ENCODE data around the gene POLD2.
A peak's percentile ranks its signal among the peaks of the same experiment; 100 is the strongest.

The POLD2 gene

DNA sequence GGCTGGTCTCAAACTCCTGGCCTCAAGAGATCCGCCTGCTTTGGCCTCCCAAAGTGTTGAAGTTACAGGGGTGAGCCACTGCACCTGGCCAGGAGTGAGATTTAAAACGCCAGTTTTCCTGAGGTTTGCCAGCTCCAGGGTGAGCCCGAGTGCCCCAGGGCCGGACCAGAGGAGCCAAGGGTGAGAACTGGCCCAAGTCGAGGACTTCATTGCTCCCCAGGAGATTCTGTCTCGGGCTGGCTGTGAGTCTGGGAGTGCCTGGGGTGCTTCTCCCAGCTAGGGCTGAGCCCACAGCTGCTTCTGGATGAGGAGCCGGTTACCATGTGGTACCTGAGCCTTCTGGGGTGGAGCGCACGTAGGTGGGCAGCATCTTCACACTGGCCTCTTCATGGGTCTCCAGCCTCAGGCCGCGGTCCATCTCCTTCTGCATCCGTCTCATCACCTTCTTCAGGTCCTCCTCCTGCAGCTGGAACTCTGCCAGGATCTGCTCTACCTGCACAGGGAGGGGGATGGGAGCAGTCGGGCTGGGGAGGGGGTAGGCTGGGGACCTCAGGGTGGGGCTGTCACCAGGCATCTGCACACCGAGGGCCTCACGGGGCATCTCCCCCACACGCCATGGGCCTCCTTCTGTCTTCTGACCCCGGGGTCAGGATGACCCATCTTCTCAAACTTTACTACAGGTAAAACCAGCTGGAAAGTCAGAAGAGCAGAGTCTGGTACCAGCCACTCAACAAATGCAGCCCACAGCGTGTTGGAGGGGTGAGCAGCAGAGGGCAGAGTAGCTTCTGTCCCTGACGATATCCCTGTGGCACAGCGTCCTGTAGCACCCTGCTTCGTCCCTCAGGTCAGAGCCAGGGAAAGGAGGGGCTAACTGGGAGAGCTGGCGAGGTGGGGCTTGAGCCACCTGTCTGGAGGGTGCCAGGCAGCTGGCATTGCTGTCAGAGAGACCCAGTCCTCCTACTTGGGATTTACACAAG lies 29.9 kb upstream of the POLD2 start:
- peak; percentile 37 for DNase-seq

- peak; percentile 49 for DNase-seq
Measured at GRCh38 chr7:44151956-44152355, 28.6 kb upstream of the POLD2 start.

GRCh38 chr7:44150966-44151941 lies 27.9 kb upstream of the POLD2 start:
- peak; percentile 25 for DNase-seq

DNA sequence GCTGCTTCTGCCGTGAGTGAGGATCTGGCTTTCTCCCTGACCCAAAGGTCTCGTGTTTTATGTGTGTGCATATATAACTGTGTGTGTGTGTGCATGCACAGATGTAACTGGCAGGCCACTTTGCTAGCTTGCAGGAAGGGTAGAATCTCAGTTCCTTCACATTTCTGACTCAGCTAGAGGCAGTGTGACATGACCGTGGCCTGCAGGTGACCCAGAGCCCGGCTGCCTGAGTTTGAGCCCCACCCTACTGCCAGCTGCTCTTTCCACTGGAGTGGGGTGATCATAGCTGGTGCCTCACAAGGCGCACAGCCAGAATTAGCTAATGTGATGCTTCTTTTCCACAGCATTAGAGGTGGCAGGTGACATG lies 27.1 kb upstream of the POLD2 start:
- no peak for DNase-seq

DNA sequence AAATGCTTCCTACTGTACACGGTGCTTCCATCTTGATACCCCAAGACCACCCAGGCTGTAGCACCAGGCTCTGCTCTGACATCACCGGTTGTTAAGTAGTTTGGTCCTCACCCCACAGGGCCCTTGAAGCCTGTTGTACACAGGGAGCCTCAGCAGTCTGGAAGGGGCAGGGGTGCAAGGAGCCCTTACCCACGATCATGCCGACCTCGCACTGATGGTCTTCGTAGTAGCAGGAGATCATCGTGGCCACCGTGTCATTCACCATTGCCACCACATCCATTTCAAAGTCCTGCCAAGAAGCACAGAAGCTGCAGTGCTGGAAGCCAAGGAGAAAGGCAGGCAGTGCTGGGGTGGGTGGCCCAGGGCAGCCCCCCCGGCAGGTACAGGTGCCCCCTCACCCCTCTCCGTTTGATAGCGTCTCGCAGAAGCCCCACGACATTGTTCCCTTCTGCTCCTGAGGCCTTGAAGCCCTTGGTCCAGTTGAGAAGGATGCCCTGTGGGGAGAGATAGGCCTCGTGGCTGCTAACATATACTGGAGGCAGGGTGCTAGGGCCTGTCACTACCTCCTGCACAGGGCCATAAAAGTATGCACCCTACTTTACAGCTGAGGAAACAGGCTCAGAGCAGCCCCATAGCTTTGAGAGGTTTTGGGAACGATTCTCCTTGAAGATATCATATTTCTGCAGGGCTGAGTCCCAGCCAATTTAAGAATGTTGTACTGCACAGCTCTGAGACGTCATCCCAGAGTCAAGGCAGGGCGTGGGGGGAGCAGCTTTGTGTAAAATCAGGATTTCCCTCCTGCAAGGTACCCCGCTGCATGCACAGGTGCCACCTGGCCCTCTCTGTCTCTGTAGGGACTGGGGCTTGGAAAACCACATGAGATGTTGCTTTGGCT lies 26.5 kb upstream of the POLD2 start:
- DNase-seq = no peak

DNA sequence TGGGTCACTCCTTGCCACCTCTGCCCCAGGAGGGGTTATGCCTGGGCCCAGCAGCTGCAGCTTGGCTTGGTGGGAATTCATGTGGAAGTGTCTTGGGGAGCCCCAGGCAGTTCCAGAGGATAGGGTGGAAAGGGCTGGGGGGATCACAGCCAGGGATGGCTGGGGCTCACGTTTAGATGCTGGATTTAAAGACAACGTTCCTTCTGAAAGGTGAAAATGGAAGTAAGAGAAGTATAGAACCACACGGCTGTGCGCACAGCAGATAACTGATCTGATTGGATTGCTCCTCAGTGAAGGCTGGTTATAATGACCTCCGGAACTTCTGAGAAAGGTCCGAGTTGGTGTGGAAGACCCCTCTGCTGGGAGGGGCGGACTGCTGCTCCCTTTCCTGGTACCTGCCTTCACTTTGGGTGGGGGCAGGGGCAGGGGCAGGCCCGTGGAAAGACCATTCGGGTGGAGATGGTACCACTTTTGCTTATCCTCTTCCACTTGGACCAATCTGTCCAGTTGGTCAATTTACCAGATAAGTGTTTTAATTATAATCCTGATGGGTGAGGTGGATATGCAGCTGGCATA lies 25.7 kb upstream of the POLD2 start:
- DNase-seq = no peak

- no peak for DNase-seq
Measured at GRCh38 chr7:44148166-44148565, 24.8 kb upstream of the POLD2 start.

DNA sequence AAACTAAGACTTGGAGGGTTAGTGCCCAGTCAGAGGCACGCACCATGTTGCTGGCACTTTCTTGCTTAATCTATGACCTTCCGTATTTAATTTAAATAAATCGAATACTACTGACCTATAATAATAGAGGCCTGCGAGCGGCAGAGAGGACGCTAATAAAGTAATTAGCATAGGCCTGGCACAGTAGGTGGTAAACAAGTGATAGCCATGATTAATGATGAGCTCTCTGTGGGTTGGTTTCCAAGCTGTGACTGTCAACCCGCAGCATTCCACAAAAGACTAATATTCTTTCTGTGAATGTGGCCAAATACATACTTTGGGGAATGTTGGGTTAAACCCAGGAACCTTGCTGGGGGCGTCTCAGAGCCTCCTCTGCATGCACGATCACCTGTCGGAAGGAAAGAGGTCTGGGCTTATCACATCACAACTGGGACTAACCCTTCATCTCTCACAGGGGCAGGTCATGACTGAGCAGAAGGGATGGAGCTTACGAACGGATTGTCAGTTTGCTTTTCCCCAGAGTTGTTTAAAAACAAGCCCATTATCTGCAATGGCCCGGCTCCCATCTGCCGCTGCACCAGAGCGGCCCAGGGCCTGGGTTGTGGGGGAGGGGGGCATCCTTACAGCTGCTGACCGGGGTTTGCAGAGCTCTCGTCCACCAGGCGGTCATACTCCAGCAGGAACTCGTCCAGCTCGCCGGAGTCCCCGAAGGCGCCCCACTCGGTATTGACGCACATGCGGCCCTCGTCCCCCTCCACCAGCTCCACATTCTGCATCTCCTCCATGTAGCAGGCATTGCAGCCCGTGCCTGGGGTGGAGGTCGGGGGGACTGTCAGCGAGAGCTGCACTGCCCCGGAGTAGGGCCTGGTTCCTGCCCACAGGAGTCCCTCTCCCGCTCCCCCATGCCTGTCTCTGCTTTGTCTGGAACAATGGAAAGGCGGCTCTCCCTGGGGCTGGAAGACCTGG lies 24.0 kb upstream of the POLD2 start:
- peak; percentile 55 for DNase-seq

- DNase-seq = peak; percentile 81
Measured at GRCh38 chr7:44145969-44146911, 22.9 kb upstream of the POLD2 start.

DNA sequence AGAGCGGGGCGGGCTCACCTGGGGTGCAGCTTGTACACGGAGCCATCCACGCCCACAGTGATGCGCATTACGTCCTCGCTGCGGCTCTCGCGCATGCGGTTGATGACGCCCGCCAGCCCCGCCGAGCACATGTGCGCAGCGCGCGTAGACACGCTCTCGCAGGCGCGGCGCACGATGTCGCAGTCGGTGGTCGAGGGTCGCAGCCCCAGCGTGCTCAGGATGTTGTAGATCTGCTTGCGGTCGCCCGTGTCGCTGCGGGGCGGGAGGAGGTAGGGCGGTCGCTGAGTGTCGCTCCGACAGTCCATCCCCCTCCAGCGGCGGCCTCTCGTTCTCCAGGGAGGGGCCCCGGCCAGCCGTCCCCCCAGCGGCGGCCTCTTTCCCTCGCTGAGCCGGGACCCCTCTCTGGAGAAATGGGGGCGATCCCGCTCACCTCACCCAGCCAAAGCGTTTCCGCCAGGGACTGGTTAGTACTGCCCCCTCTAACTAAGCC lies 22.2 kb upstream of the POLD2 start:
- peak; percentile 83 for DNase-seq

- DNase-seq = peak; percentile 56
Measured at GRCh38 chr7:44144968-44145478, 21.7 kb upstream of the POLD2 start.

DNA sequence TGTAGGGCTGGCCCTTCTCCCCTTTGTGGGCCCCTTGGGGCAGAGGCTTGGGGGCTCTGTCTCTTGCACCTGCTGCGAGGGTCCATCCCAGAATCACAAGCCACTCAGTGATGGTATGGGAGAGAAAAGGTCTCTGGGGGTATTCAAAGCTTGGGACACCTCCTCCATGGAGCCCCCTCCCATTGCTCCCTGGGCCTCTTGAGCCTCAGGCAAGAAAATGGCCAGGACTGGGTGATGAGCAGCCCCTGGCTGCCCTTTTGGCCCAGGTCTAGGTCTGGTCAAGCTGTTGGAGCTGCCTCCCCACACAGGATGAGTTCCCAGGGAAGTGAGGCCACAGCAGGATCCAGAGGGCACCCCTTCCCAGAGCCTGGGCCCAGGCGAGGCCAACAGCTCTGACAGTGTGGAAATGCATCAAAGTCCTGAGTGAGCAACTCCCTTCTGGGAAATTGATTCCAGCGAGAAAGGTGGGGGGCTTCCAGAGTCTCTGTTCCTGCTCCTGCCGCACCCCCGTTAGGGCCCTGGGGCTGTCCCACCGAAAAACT lies 21.1 kb upstream of the POLD2 start:
- DNase-seq = peak; percentile 53

GRCh38 chr7:44143646-44144250 lies 20.4 kb upstream of the POLD2 start:
- peak; percentile 51 for DNase-seq

GRCh38 chr7:44142028-44142427 lies 18.7 kb upstream of the POLD2 start:
- no peak for DNase-seq

DNA sequence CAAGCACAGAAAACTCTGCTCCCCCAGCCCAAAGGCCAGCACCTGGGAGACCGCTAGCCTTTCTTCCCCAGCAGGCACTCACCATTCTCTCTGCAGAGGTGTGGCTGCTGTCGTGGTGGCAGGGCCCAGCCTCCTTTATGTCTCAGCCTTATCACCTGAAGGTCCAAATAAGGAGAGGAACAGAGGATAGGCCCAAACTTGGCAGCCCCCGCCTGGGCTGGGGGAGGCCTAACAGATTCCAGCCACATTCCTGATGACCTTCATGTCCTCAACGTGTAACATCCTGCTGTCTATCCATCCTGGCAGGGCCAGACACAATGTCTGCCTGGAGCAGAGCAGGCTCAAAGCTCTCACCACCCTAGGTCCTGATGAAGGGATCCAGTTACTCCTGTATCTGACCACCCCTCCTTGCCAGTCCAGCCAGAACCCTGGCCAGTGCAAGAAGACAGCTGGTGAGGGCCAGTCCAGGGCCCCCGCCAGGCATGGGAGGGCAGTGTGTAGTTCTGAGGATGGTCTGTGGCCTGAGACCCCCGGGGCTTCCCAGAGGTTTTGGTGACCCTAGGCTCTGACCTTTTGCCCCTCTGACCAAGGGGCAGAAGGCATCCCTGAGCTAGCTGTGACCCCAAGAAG lies 18.0 kb upstream of the POLD2 start, which contains the start of gene MYL7:
Gene MYL7 (minus strand): TSS at position 112 of the 630 bp plus-strand sequence. CDS start 27 bp downstream, at position 85.
- no peak for DNase-seq

- DNase-seq = no peak
Measured at GRCh38 chr7:44140341-44140740, 17.0 kb upstream of the POLD2 start.

GRCh38 chr7:44139311-44140010 lies 16.1 kb upstream of the POLD2 start:
- DNase-seq = no peak

Data from activated effector memory CD4-positive, alpha-beta T cell treated with anti-CD3 and anti-CD28 coated beads, Interleukin-2, amount 50 U/mL, for 16 hours (primary cell).